GM12878 (cell line): Measurements from ENCODE around the gene SORCS1. TPM values are rescaled to one million over a fixed set of nuclear protein-coding genes. Genes with fewer than 3 reads are reported as not detected.

Experiments
- KDM1A ChIP-seq: fragments of 200-600 bp; sonication (generic); IDR thresholded peaks from 2 replicates; pipeline ENCODE4 v1.6.1; 2016; ENCODE audit warnings: borderline replicate concordance
- MTA2 ChIP-seq: fragments of 450-650 bp; IDR thresholded peaks from 2 replicates; pipeline ENCODE4 v1.6.1; 2016; ENCODE audit warnings: low read depth, mild to moderate bottlenecking, moderate library complexity
- MYC ChIP-seq: IDR thresholded peaks from 2 replicates; pipeline ENCODE4 v1.6.1; 2011; ENCODE audit warnings: mild to moderate bottlenecking, low read length, moderate library complexity, inconsistent platforms; ENCODE audit not compliant: insufficient read depth, insufficient replicate concordance, insufficient read length, severe bottlenecking
- PML ChIP-seq: IDR thresholded peaks from 2 replicates; pipeline ENCODE4 v1.6.1; 2012; ENCODE audit warnings: low read length, inconsistent platforms
- polyA plus RNA-seq, 11 experiments: library from polyadenylated mRNA; depleted of rRNA in 4 of 11; unstranded in 6 of 11; stranded (reverse) in 5 of 11; fragments of >200 nt; fragmentation: Nextera tagmentation in 4 of 11; fragmentation: Illumina TruSeq in 1 of 11; extraction: Ambion mirVana in 4 of 11; extraction: Trizol in 1 of 11; gene quantifications; 1 replicate in 1 of 11; 2 replicates in 10 of 11; pipeline versions ENCODE4 v1.2.1 to v1.2.3, GENCODE V29; 2011 to 2016; ENCODE audit warnings: inconsistent platforms in 2 of 11, missing spikeins in 2 of 11, low read depth in 1 of 11
- total RNA-seq, 4 experiments: library from RNA; depleted of rRNA in 3 of 4; stranded (reverse); fragments of >200 nt in 3 of 4; fragmentation: Illumina TruSeq in 1 of 4; extraction: Trizol in 1 of 4; gene quantifications; 2 replicates each; pipeline versions ENCODE4 v1.2.1 to v1.2.3, GENCODE V29; 2013 to 2021
- TF ChIP-seq, protein P1 (sequence below): IDR thresholded peaks from 2 replicates; pipeline ENCODE4 v1.6.1; 2012; ENCODE audit warnings: mild to moderate bottlenecking, low read depth, low read length
- TF ChIP-seq, protein P2 (sequence below): fragments of 450-650 bp; IDR thresholded peaks from 2 replicates; pipeline ENCODE4 v1.6.1; 2016; ENCODE audit warnings: mild to moderate bottlenecking
- TF ChIP-seq, protein P3 (sequence below): IDR thresholded peaks from 2 replicates; pipeline ENCODE4 v1.6.1; 2012; ENCODE audit warnings: low read length, inconsistent platforms

SORCS1 gene
- total and polyA plus RNA-seq, 10 of the 15 experiments (the other 5 are each of a cell fraction or from before 2014, with no cell fraction given) = 0.02 to 9.6 (median 0.06) TPM; not detected in 3

DNA sequence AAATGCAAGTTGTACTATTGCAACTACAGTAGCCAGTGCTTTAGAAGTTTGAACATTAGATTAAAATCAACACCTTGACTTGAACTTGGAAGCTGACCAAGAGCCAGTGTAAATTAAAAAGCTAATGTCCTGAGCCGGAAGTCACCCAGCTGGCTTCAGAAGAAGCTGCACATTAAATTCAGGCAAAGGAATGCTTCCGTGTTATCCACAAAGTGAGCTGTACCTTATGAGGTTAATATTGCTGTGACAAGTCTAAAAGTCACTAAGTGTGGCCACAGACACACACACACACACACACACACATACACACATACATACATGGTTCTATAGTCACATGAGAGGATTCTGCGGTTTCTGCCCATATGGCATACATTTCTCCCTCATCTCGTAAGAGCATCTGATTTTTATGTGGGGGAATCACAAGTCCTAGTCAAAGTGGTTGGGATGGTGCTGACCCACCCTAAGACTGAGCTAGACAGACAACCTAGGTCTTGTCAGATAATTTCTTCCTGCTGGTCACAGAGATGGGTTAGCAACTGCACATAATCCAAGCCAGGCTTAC lies 612.9 kb downstream of the SORCS1 start (continued):
- TF ChIP-seq, protein P1, sequence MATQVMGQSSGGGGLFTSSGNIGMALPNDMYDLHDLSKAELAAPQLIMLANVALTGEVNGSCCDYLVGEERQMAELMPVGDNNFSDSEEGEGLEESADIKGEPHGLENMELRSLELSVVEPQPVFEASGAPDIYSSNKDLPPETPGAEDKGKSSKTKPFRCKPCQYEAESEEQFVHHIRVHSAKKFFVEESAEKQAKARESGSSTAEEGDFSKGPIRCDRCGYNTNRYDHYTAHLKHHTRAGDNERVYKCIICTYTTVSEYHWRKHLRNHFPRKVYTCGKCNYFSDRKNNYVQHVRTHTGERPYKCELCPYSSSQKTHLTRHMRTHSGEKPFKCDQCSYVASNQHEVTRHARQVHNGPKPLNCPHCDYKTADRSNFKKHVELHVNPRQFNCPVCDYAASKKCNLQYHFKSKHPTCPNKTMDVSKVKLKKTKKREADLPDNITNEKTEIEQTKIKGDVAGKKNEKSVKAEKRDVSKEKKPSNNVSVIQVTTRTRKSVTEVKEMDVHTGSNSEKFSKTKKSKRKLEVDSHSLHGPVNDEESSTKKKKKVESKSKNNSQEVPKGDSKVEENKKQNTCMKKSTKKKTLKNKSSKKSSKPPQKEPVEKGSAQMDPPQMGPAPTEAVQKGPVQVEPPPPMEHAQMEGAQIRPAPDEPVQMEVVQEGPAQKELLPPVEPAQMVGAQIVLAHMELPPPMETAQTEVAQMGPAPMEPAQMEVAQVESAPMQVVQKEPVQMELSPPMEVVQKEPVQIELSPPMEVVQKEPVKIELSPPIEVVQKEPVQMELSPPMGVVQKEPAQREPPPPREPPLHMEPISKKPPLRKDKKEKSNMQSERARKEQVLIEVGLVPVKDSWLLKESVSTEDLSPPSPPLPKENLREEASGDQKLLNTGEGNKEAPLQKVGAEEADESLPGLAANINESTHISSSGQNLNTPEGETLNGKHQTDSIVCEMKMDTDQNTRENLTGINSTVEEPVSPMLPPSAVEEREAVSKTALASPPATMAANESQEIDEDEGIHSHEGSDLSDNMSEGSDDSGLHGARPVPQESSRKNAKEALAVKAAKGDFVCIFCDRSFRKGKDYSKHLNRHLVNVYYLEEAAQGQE = no peak
- TF ChIP-seq MYC (no peak), PML (no peak), KDM1A (no peak), MTA2 (no peak)
- TF ChIP-seq, protein P2, sequence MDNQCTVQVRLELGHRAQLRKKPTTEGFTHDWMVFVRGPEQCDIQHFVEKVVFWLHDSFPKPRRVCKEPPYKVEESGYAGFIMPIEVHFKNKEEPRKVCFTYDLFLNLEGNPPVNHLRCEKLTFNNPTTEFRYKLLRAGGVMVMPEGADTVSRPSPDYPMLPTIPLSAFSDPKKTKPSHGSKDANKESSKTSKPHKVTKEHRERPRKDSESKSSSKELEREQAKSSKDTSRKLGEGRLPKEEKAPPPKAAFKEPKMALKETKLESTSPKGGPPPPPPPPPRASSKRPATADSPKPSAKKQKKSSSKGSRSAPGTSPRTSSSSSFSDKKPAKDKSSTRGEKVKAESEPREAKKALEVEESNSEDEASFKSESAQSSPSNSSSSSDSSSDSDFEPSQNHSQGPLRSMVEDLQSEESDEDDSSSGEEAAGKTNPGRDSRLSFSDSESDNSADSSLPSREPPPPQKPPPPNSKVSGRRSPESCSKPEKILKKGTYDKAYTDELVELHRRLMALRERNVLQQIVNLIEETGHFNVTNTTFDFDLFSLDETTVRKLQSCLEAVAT = no peak
- TF ChIP-seq, protein P3, sequence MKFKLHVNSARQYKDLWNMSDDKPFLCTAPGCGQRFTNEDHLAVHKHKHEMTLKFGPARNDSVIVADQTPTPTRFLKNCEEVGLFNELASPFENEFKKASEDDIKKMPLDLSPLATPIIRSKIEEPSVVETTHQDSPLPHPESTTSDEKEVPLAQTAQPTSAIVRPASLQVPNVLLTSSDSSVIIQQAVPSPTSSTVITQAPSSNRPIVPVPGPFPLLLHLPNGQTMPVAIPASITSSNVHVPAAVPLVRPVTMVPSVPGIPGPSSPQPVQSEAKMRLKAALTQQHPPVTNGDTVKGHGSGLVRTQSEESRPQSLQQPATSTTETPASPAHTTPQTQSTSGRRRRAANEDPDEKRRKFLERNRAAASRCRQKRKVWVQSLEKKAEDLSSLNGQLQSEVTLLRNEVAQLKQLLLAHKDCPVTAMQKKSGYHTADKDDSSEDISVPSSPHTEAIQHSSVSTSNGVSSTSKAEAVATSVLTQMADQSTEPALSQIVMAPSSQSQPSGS = no peak
